H9 (cell line): ENCODE data around the gene DCANP1. TPM values are rescaled to one million over a fixed set of nuclear protein-coding genes. Genes with fewer than 3 reads are reported as not detected.

Source experiments
- DNase-seq: peaks from one replicate; pipeline ENCODE4 v3.0.0-alpha.2; 2017
- H2AFZ ChIP-seq: one replicate; pipeline ENCODE4 v1.6.1; 2013; ENCODE audit warnings: mild to moderate bottlenecking, low read length, control low read depth, moderate library complexity
- H2AK5ac ChIP-seq: 2 replicates; pipeline ENCODE4 v1.6.1; 2013; ENCODE audit warnings: low read length, control low read depth, mixed read lengths; ENCODE audit not compliant: insufficient read length
- H2BK120ac ChIP-seq: one replicate; pipeline ENCODE4 v1.6.1; 2013; ENCODE audit warnings: low read depth, mild to moderate bottlenecking, low read length, control low read depth, inconsistent platforms; ENCODE audit not compliant: poor library complexity, severe bottlenecking
- H2BK12ac ChIP-seq: 2 replicates; pipeline ENCODE4 v1.6.1; 2013; ENCODE audit warnings: low read length, control low read depth, mixed read lengths, low read depth; ENCODE audit not compliant: insufficient read length
- H2BK15ac ChIP-seq: 2 replicates; pipeline ENCODE4 v1.6.1; 2013; ENCODE audit warnings: low read depth, low read length, control low read depth
- H2BK20ac ChIP-seq: one replicate; pipeline ENCODE4 v1.6.1; 2013; ENCODE audit warnings: low read depth, mild to moderate bottlenecking, low read length, control low read depth, inconsistent platforms; ENCODE audit not compliant: poor library complexity, severe bottlenecking
- H2BK5ac ChIP-seq: 2 replicates; pipeline ENCODE4 v1.6.1; 2013; ENCODE audit warnings: low read length, control low read depth, mixed read lengths; ENCODE audit not compliant: insufficient read length
- H3K14ac ChIP-seq: 2 replicates; pipeline ENCODE4 v1.6.1; 2013; ENCODE audit warnings: low read length, control low read depth; ENCODE audit not compliant: insufficient read depth
- H3K18ac ChIP-seq: 2 replicates; pipeline ENCODE4 v1.6.1; 2013; ENCODE audit warnings: low read depth, mild to moderate bottlenecking, mixed read lengths, low read length, control low read depth; ENCODE audit not compliant: insufficient read length
- H3K23ac ChIP-seq: 2 replicates; pipeline ENCODE4 v1.6.1; 2013; ENCODE audit warnings: low read length, control low read depth, mixed read lengths, low read depth; ENCODE audit not compliant: insufficient read length
- H3K23me2 ChIP-seq: 2 replicates; pipeline ENCODE4 v1.6.1; 2013; ENCODE audit warnings: low read depth, mild to moderate bottlenecking, mixed read lengths, low read length, control low read depth; ENCODE audit not compliant: insufficient read length, poor library complexity, severe bottlenecking
- H3K27ac ChIP-seq: 2 replicates; pipeline ENCODE4 v1.5.1; 2013; ENCODE audit warnings: low read length, control low read depth, mixed read lengths, low read depth; ENCODE audit not compliant: insufficient read length
- H3K27me3 ChIP-seq: 2 replicates; pipeline ENCODE4 v1.6.1; 2013; ENCODE audit warnings: low read length, control low read depth, inconsistent platforms; ENCODE audit not compliant: insufficient read depth
- H3K4ac ChIP-seq: 2 replicates; pipeline ENCODE4 v1.6.1; 2013; ENCODE audit warnings: low read depth, mild to moderate bottlenecking, control low read depth, inconsistent platforms, low read length, moderate library complexity
- H3K4me1 ChIP-seq: 2 replicates; pipeline ENCODE4 v1.6.1; 2013; ENCODE audit warnings: low read length, control low read depth, inconsistent platforms; ENCODE audit not compliant: insufficient read depth
- H3K4me2 ChIP-seq: 2 replicates; pipeline ENCODE4 v1.6.1; 2013; ENCODE audit warnings: low read length, control low read depth, mixed read lengths; ENCODE audit not compliant: insufficient read length, insufficient read depth
- H3K56ac ChIP-seq: 2 replicates; pipeline ENCODE4 v1.6.1; 2013; ENCODE audit warnings: low read depth, mild to moderate bottlenecking, mixed read lengths, low read length, control low read depth; ENCODE audit not compliant: insufficient read length
- H3K79me1 ChIP-seq: 2 replicates; pipeline ENCODE4 v1.6.1; 2013; ENCODE audit warnings: low read depth, mild to moderate bottlenecking, moderate library complexity, low read length, control low read depth, inconsistent platforms; ENCODE audit not compliant: insufficient read depth, poor library complexity, severe bottlenecking
- H3K79me2 ChIP-seq: 2 replicates; pipeline ENCODE4 v1.6.1; 2013; ENCODE audit warnings: low read length, control low read depth, inconsistent platforms; ENCODE audit not compliant: insufficient read depth
- H3K9ac ChIP-seq: 2 replicates; pipeline ENCODE4 v1.6.1; 2013; ENCODE audit warnings: low read length, control low read depth, mixed read lengths; ENCODE audit not compliant: insufficient read length; ENCODE audit errors: extremely low read depth
- H3K9me3 ChIP-seq: one replicate; pipeline ENCODE4 v1.6.1; 2013; ENCODE audit warnings: low read depth, low read length, inconsistent platforms; ENCODE audit not compliant: control insufficient read depth
- H3T11ph ChIP-seq: one replicate; pipeline ENCODE4 v1.6.1; 2013; ENCODE audit warnings: mild to moderate bottlenecking, low read length, control low read depth, inconsistent platforms
- H4K20me1 ChIP-seq: one replicate; pipeline ENCODE4 v1.6.1; 2013; ENCODE audit not compliant: control insufficient read depth, insufficient read length, insufficient read depth
- H4K5ac ChIP-seq: 2 replicates; pipeline ENCODE4 v1.6.1; 2013; ENCODE audit warnings: low read depth, mild to moderate bottlenecking, mixed read lengths, low read length, control low read depth; ENCODE audit not compliant: insufficient read length
- H4K8ac ChIP-seq: replicated peaks from 2 replicates; pipeline ENCODE4 v1.6.1; 2013; ENCODE audit warnings: low read length, control low read depth, mixed read lengths, low read depth; ENCODE audit not compliant: insufficient read length
- H4K91ac ChIP-seq: 2 replicates; pipeline ENCODE4 v1.6.1; 2013; ENCODE audit warnings: low read depth, mild to moderate bottlenecking, moderate library complexity, mixed read lengths, low read length, control low read depth; ENCODE audit not compliant: insufficient read length
- H3K27ac Mint-ChIP-seq, 3 experiments: 2 replicates in 2 of 3; 3 replicates in 1 of 3; pipeline ENCODE4 v1.8.0; 2020 to 2021; ENCODE audit warnings: mixed read lengths in 3 of 3, mild to moderate bottlenecking in 1 of 3, moderate library complexity in 1 of 3
- H3K27me3 Mint-ChIP-seq: 2 replicates; pipeline ENCODE4 v1.8.0; 2021; ENCODE audit warnings: low read depth, mild to moderate bottlenecking, moderate library complexity, mixed read lengths
- H3K36me3 Mint-ChIP-seq, 3 experiments: 2 replicates in 2 of 3; 3 replicates in 1 of 3; pipeline ENCODE4 v1.8.0; 2020 to 2021; ENCODE audit warnings: low read depth in 3 of 3, mixed read lengths in 3 of 3; ENCODE audit not compliant: insufficient read depth in 1 of 3
- H3K4me1 Mint-ChIP-seq, 2 experiments: 2 replicates each; pipeline ENCODE4 v1.8.0; 2020; ENCODE audit warnings: mixed read lengths in 2 of 2
- H3K4me3 Mint-ChIP-seq, 2 experiments: 2 replicates in 1 of 2; 3 replicates in 1 of 2; pipeline ENCODE4 v1.8.0; 2020 to 2021; ENCODE audit warnings: mild to moderate bottlenecking in 2 of 2, mixed read lengths in 2 of 2, moderate library complexity in 1 of 2
- H3K9me3 Mint-ChIP-seq, 2 experiments: 2 replicates in 1 of 2; 3 replicates in 1 of 2; pipeline ENCODE4 v1.8.0; 2020; ENCODE audit warnings: mild to moderate bottlenecking in 2 of 2, mixed read lengths in 2 of 2, moderate library complexity in 1 of 2
- CTCF ChIP-seq: fragments of 200-600 bp; sonication (generic); conservative IDR thresholded peaks from 3 replicates; pipeline ENCODE4 v1.8.0; 2021; ENCODE audit warnings: antibody characterized with exemption, mild to moderate bottlenecking
- WGBS: extraction: QIAGEN DNeasy Blood & Tissue Kit; methylation state at CpG from one replicate; pipeline ENCODE4 v1.1.7; 2013; ENCODE audit warnings: missing lambda C conversion rate, low lambda C conversion rate, mixed read lengths; ENCODE audit not compliant: insufficient read length; ENCODE audit errors: extremely low coverage; 5-methylcytosine and 5-hydroxymethylcytosine counted together
- total RNA-seq: library from RNA; stranded (reverse); gene quantifications from 2 replicates; pipeline ENCODE4 v1.2.1, GENCODE V29; 2021

Gene DCANP1
- total RNA-seq, 1 experiment from 2014 or later = not detected

GRCh38 chr5:135466178-135467050 lies 19.3 kb upstream of the DCANP1 start:
- no peaks in the 10 kb centered on the region for H3K79me1 ChIP-seq
- WGBS = no CpG with 5 or more reads among the region's 43 CpGs
- no peak overlapping the region for H2BK12ac ChIP-seq
- H4K91ac ChIP-seq = no peak overlapping the region
- no peak overlapping the region for H4K5ac ChIP-seq
- H3K27ac Mint-ChIP-seq = no peak overlapping the region; a peak in 1 of 7 replicates
- no peak overlapping the region for H2BK5ac ChIP-seq
- H3K4ac ChIP-seq = no peak overlapping the region
- H3K4me1 ChIP-seq = no peaks in the 10 kb centered on the region
- no peaks in the 10 kb centered on the region for H4K20me1 ChIP-seq
- no peak overlapping the region for H3K56ac ChIP-seq
- H3K27me3 ChIP-seq = peaks cover 56% of the 10 kb centered on the region
- no peaks in the 10 kb centered on the region for H3K79me2 ChIP-seq
- no peaks in the 10 kb centered on the region; a peak in 1 of 7 replicates for H3K36me3 Mint-ChIP-seq
- peak overlapping the region; percentile 95 for H3K4me2 ChIP-seq
- peaks cover 15 to 16% of the 10 kb centered on the region in 2 experiments for H3K4me1 Mint-ChIP-seq
- peak overlapping the region; percentile 52 to 84 for H3K4me3 Mint-ChIP-seq
- no peak overlapping the region for H2AK5ac ChIP-seq
- H3K23ac ChIP-seq = no peak overlapping the region
- peaks cover 0 to 2% of the 10 kb centered on the region in 2 experiments; a peak in 1 of 5 replicates for H3K9me3 Mint-ChIP-seq
- DNase-seq = peak; percentile 86
- no peak overlapping the region for H3T11ph ChIP-seq
- H2BK15ac ChIP-seq = no peak overlapping the region
- no peak overlapping the region for H3K9ac ChIP-seq
- H3K27ac ChIP-seq = no peak overlapping the region
- H4K8ac ChIP-seq = no peak overlapping the region
- H3K18ac ChIP-seq = no peak overlapping the region
- TF ChIP-seq CTCF = peak; percentile 92
- H2AFZ ChIP-seq = no peak overlapping the region
- peaks cover 5% of the 10 kb centered on the region for H3K23me2 ChIP-seq
- H2BK120ac ChIP-seq = no peak overlapping the region
- no peak overlapping the region for H3K14ac ChIP-seq
- no peaks in the 10 kb centered on the region for H3K9me3 ChIP-seq
- H2BK20ac ChIP-seq = no peak overlapping the region
- H3K27me3 Mint-ChIP-seq = peaks cover 100% of the 10 kb centered on the region
